Measurements from ENCODE around the gene RENBP.
A peak's percentile ranks its signal among the peaks of the same experiment; 100 is the strongest.

The RENBP gene

GRCh38 chrX:153900831-153901752 is 43.4 kb downstream of the RENBP start:
- peak; percentile 19 to 36 (median 32) for DNase-seq (ENCODE audit: low read depth in 3 of 3, low spot score in 1 of 3)

- DNase-seq (ENCODE audit: low read depth in 3 of 3, low spot score in 1 of 3) = no peak
These were observed 46.5 kb downstream of the RENBP start for GRCh38 chrX:153897899-153898298.

GRCh38 chrX:153889123-153889522 is 55.3 kb downstream of the RENBP start:
- DNase-seq (ENCODE audit: low read depth in 3 of 3, low spot score in 1 of 3) = no peak

GRCh38 chrX:153888344-153888743 is 56.1 kb downstream of the RENBP start:
- DNase-seq (ENCODE audit: low read depth in 3 of 3, low spot score in 1 of 3) = no peak

GRCh38 chrX:153887385-153887784 is 57.1 kb downstream of the RENBP start:
- DNase-seq (ENCODE audit: low read depth in 3 of 3, low spot score in 1 of 3) = no peak

- DNase-seq (ENCODE audit: low read depth in 3 of 3, low spot score in 1 of 3) = no peak
These were observed 57.5 kb downstream of the RENBP start for GRCh38 chrX:153886915-153887314.

- peak in 1 of 3 donors; percentile 14 for DNase-seq (ENCODE audit: low read depth in 3 of 3, low spot score in 1 of 3)
These were observed 58.2 kb downstream of the RENBP start, which contains the start of gene L1CAM for GRCh38 chrX:153885968-153886903. Gene L1CAM (minus strand): TSS chrX:153886173. CDS start chrX:153875836, 10,337 bp downstream.
